ENCODE results near the gene AHDC1. TPM values are rescaled to one million over a fixed set of nuclear protein-coding genes. Genes with fewer than 3 reads are reported as not detected.

AHDC1 gene
- total and polyA plus RNA-seq, 2 of the 13 experiments (the other 11 are each of a cell fraction or from before 2014, with no cell fraction given), result 1.0 to 2.7 TPM

GRCh38 chr1:27563591-27564471, 40.1 kb downstream of the AHDC1 start (continued):
- TF ChIP-seq ZFP91 (CRISPR knock-in tag; IDR thresholded peaks at IDR 0.05; ENCODE audit: borderline replicate concordance), result peak; percentile 72
- no peak for TF ChIP-seq REXO4 (CRISPR knock-in tag; IDR thresholded peaks at IDR 0.05; ENCODE audit: borderline replicate concordance)
- TF ChIP-seq ZNF460 (CRISPR knock-in tag; IDR thresholded peaks at IDR 0.05; ENCODE audit: borderline replicate concordance), result peak; percentile 56; the same call in 1 of the 2 replicates
- TF ChIP-seq PHF5A (CRISPR knock-in tag; IDR thresholded peaks at IDR 0.05; ENCODE audit: low read depth, unreplicated experiment), result peak; percentile 76
- peak; percentile 96 for TF ChIP-seq ZNF12 (CRISPR knock-in tag; IDR thresholded peaks at IDR 0.05)
- peak; percentile 50; the same call in 1 of the 2 replicates for TF ChIP-seq ZNF143 (CRISPR knock-in tag; IDR thresholded peaks at IDR 0.05)
- peak; percentile 95 for TF ChIP-seq ZNF124 (CRISPR knock-in tag; IDR thresholded peaks at IDR 0.05)
- TF ChIP-seq ZNF160 (CRISPR knock-in tag; IDR thresholded peaks at IDR 0.05), result peak; percentile 52; the same call in 1 of the 2 replicates
- no peak for TF ChIP-seq ATRX (CRISPR knock-in tag; IDR thresholded peaks at IDR 0.05; ENCODE audit: borderline replicate concordance)
- no peak for TF ChIP-seq MBD4 (IDR thresholded peaks at IDR 0.05; ENCODE audit: borderline replicate concordance, low read length)
- peak; percentile 79 for TF ChIP-seq SP4 (CRISPR knock-in tag; IDR thresholded peaks at IDR 0.05)
- no peak for TF ChIP-seq ZNF234 (CRISPR knock-in tag; conservative IDR thresholded peaks at IDR 0.05)
- TF ChIP-seq POLR2AphosphoS5 (IDR thresholded peaks at IDR 0.05; ENCODE audit: low read depth, low read length), result peak; percentile 55; the same call in 1 of the 2 replicates
- no peak for TF ChIP-seq ZNF20 (CRISPR knock-in tag; IDR thresholded peaks at IDR 0.05)
- no peak for TF ChIP-seq ATF1 (CRISPR knock-in tag; IDR thresholded peaks at IDR 0.05)
- peak; percentile 31 for TF ChIP-seq PTBP1 (IDR thresholded peaks at IDR 0.05; ENCODE audit: low read depth, low read length, poor library complexity, severe bottlenecking)
- TF ChIP-seq ZNF331 (CRISPR knock-in tag; IDR thresholded peaks at IDR 0.05), result peak; percentile 90
- peak; percentile 56 for TF ChIP-seq ZBTB38 (CRISPR knock-in tag; IDR thresholded peaks at IDR 0.05)
- TF ChIP-seq ARID2 (CRISPR knock-in tag; IDR thresholded peaks at IDR 0.05; ENCODE audit: borderline replicate concordance), result peak; percentile 60; the same call in 1 of the 2 replicates
- peak; percentile 96; the same call in 1 of the 2 replicates for TF ChIP-seq ZNF430 (CRISPR knock-in tag; IDR thresholded peaks at IDR 0.05)
- TF ChIP-seq ZNF589 (CRISPR knock-in tag; conservative IDR thresholded peaks at IDR 0.05), result peak; percentile 48; the same call in 1 of the 2 replicates
- TF ChIP-seq SPEN (CRISPR knock-in tag; IDR thresholded peaks at IDR 0.05; ENCODE audit: low read depth), result peak; percentile 87
- TF ChIP-seq NFE2 (CRISPR knock-in tag; IDR thresholded peaks at IDR 0.05), result no peak; the same call in 1 of the 2 replicates
- TF ChIP-seq ZNF446 (CRISPR knock-in tag; IDR thresholded peaks at IDR 0.05), result no peak
- no peak for TF ChIP-seq HDAC6 (IDR thresholded peaks at IDR 0.05; ENCODE audit: low read depth, low read length)

All from HepG2 (cell line).